Tibial artery (tissue), 4 donors: Measurements from ENCODE around the gene ACOT7.
"Not testable (repeated sequence)": the region's sequence is repeated elsewhere in the genome, so short reads cannot be mapped to it uniquely, and the experiment has no call there.

Experiments used
- DNase-seq, 2 donors: peaks; one replicate each; pipeline ENCODE4 v3.0.0-alpha.2; 2019
- H3K27ac ChIP-seq, 2 donors: fragments of 200-600 bp; sonication (generic) in 1 of 2; 1 replicate in 1 of 2; 2 replicates in 1 of 2; pipeline ENCODE4 v1.5.1; 2018 to 2019; ENCODE audit warnings: mild to moderate bottlenecking in 1 of 2
- H3K27me3 ChIP-seq, 2 donors: fragments of 200-600 bp; sonication (generic) in 1 of 2; one replicate each; pipeline versions ENCODE4 v1.5.1 to v1.6.0; 2016 to 2019
- H3K36me3 ChIP-seq, 3 donors: fragments of 200-600 bp; sonication (generic) in 2 of 3; one replicate each; pipeline ENCODE4 v1.5.1; 2016 to 2019; ENCODE audit warnings: mild to moderate bottlenecking in 2 of 3
- H3K4me1 ChIP-seq, 4 donors: fragments of 200-600 bp; sonication (generic) in 2 of 4; 1 replicate in 3 of 4; 2 replicates in 1 of 4; pipeline ENCODE4 v1.5.1; 2016 to 2019
- H3K4me3 ChIP-seq, 2 donors: fragments of 200-600 bp; sonication (generic) in 1 of 2; 1 replicate in 1 of 2; 2 replicates in 1 of 2; pipeline ENCODE4 v1.5.1; 2018 to 2019; ENCODE audit warnings: mild to moderate bottlenecking in 2 of 2
- H3K9me3 ChIP-seq, 3 donors: fragments of 200-600 bp; sonication (generic) in 1 of 3; one replicate each; pipeline ENCODE4 v1.5.1; 2016 to 2019
- intact Hi-C: fragments of 100-400 bp; cut with DNase I; formaldehyde crosslinking; loops from one replicate; pipeline ENCODE4 v1.15.0; 2023; ENCODE audit warnings: low total_unique reads
- TF ChIP-seq, protein P1 (sequence below), 2 experiments: fragments of 200-600 bp in 1 of 2; fragments of 450-650 bp in 1 of 2; IDR thresholded peaks; one replicate each; pipeline ENCODE4 v1.5.1; 2017 to 2019; ENCODE audit warnings: antibody characterized with exemption in 2 of 2, mild to moderate bottlenecking in 1 of 2, moderate library complexity in 1 of 2

Gene ACOT7

DNA sequence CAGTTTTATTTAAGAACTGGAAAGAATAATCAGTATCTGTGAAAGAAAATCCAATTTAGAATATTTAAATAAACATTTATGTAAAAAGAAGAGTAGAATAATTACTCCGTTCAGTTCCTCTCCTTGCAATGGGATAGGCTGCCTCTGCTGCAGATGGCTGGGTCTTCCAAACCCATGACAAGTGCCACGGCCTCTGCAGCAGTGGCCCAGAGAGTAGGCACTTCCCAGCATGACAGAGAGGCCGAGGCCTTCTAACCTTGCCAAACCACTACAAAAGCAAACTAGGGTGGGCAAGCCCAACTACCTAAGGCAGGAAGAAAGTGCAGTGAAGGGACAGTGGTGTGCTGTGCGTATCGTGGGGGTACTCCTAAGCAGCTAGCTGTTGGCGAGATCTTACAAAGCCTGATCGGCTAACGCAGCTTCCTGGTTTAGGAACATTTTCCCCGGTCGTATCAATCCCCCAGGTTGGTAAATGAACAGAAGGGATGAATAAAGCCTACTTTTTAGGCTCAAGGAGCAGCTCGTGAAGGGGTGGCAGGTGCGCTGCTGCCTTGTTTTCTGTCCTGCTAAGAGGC, 172.3 kb downstream of the ACOT7 start:
- peaks cover 0 to 6% (median 0%) of the 10 kb centered on the region in 4 donors for H3K4me1 ChIP-seq
- H3K27me3 ChIP-seq = no peaks in the 10 kb centered on the region
- intact Hi-C loops = no loop called here
- no peaks in the 10 kb centered on the region for H3K9me3 ChIP-seq
- TF ChIP-seq, protein P1, sequence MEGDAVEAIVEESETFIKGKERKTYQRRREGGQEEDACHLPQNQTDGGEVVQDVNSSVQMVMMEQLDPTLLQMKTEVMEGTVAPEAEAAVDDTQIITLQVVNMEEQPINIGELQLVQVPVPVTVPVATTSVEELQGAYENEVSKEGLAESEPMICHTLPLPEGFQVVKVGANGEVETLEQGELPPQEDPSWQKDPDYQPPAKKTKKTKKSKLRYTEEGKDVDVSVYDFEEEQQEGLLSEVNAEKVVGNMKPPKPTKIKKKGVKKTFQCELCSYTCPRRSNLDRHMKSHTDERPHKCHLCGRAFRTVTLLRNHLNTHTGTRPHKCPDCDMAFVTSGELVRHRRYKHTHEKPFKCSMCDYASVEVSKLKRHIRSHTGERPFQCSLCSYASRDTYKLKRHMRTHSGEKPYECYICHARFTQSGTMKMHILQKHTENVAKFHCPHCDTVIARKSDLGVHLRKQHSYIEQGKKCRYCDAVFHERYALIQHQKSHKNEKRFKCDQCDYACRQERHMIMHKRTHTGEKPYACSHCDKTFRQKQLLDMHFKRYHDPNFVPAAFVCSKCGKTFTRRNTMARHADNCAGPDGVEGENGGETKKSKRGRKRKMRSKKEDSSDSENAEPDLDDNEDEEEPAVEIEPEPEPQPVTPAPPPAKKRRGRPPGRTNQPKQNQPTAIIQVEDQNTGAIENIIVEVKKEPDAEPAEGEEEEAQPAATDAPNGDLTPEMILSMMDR (IDR thresholded peaks at IDR 0.05) = no peak
- H3K4me3 ChIP-seq = no peak overlapping the region
- H3K27ac ChIP-seq = no peak overlapping the region
- peaks cover 22 to 77% (median 32%) of the 10 kb centered on the region in 3 donors for H3K36me3 ChIP-seq
- no peak for DNase-seq

- TF ChIP-seq, protein P1 (IDR thresholded peaks at IDR 0.05) = no peak
- no peak overlapping the region for H3K27ac ChIP-seq
- no peaks in the 10 kb centered on the region for H3K27me3 ChIP-seq
- no peaks in the 10 kb centered on the region for H3K9me3 ChIP-seq
- DNase-seq = no peak
- intact Hi-C loops = no loop called here
- H3K4me1 ChIP-seq = peaks cover 0 to 6% (median 0%) of the 10 kb centered on the region in 4 donors
- H3K36me3 ChIP-seq = peaks cover 18 to 75% (median 24%) of the 10 kb centered on the region in 3 donors
- H3K4me3 ChIP-seq = no peak overlapping the region
Observed at GRCh38 chr1:6220236-6220635, 173.3 kb downstream of the ACOT7 start.

GRCh38 chr1:6219641-6220040, 173.9 kb downstream of the ACOT7 start:
- peaks cover 12 to 69% (median 18%) of the 10 kb centered on the region in 3 donors for H3K36me3 ChIP-seq
- intact Hi-C loops, H3K9me3 ChIP-seq: not testable (repeated sequence)

DNA sequence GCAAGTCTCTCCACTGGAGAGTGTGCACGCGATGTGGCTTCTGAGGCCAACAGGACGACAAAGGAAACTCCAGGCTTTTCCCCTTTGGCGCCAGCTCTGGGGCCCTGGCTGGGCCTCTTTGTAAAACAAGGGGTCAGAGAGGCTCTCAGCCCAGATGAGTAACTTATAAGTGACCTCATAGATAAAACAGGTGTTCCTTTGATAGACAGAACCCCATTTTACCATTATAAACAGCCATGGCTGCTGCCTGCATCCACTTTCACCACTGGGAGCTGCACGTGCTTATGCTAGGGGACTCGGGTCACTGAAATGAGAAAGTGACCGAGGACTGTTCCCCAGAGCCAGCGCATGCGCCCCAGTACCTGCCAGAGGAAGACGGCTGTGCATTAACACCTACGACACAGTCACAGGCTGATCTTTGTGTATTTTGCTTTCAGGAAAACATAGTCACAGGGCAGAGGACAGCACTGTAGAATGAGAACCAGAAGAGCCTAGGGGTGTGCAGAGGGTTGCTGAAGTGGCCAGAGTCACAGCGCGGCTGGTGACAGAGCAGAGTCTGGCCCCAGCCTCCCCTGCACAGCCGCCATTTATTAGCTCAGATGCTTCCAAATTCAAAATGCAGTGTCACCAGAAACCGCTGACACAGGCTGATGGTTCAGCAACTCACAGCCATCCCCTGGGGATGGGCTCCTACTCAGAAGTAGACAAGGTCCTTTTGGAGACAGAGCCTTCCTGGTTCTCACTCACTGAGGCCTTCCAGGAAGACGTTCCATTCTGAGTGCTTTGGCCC, 175.0 kb downstream of the ACOT7 start:
- Histone ChIP-seq H3K27ac (no peak overlapping the region), H3K27me3 (no peaks in the 10 kb centered on the region), H3K9me3 (no peaks in the 10 kb centered on the region), H3K36me3 (peaks cover 1 to 59% (median 8%) of the 10 kb centered on the region in 3 donors), H3K4me3 (no peak overlapping the region), H3K4me1 (peaks cover 0 to 6% (median 0%) of the 10 kb centered on the region in 4 donors)
- TF ChIP-seq, protein P1 (IDR thresholded peaks at IDR 0.05) = no peak
- intact Hi-C loops = no loop called here
- no peak for DNase-seq

More at GRCh38 chr1:6219641-6220040, 173.9 kb downstream of the ACOT7 start:
- H3K4me1 ChIP-seq, H3K27ac ChIP-seq, H3K4me3 ChIP-seq, H3K27me3 ChIP-seq, DNase-seq: not testable (repeated sequence)
